ENCODE results near the gene MYRIP.
"Not testable (repeated sequence)": the region's sequence is repeated elsewhere in the genome, so short reads cannot be mapped to it uniquely, and the experiment has no call there.

MYRIP gene

GRCh38 chr3:39809181-39809994, at the start of gene MYRIP:
MYRIP (plus strand) TSS chr3:39809609; CDS start chr3:39900817, 91,208 bp downstream.
- peak; percentile 51 for DNase-seq (ENCODE audit: low spot score)

GRCh38 chr3:39760325-39760724, 49.1 kb upstream of the MYRIP start:
- no peak for DNase-seq (ENCODE audit: low spot score)

- DNase-seq (ENCODE audit: low spot score) = no peak
Measured at GRCh38 chr3:39762537-39763070, 46.8 kb upstream of the MYRIP start.

GRCh38 chr3:39763390-39763789, 46.0 kb upstream of the MYRIP start:
- no peak for DNase-seq (ENCODE audit: low spot score)

- DNase-seq (ENCODE audit: low spot score) = no peak
Measured at GRCh38 chr3:39765575-39765974, 43.8 kb upstream of the MYRIP start.

GRCh38 chr3:39766433-39766832, 43.0 kb upstream of the MYRIP start:
- no peak for DNase-seq (ENCODE audit: low spot score)

GRCh38 chr3:39766909-39767308, 42.5 kb upstream of the MYRIP start:
- DNase-seq (ENCODE audit: low spot score) = not testable (repeated sequence)

- DNase-seq (ENCODE audit: low spot score) = not testable (repeated sequence)
Measured at GRCh38 chr3:39778168-39778567, 31.2 kb upstream of the MYRIP start.

- no peak for DNase-seq (ENCODE audit: low spot score)
Measured at GRCh38 chr3:39779511-39780230, 29.7 kb upstream of the MYRIP start.

GRCh38 chr3:39780352-39780751, 29.1 kb upstream of the MYRIP start:
- DNase-seq (ENCODE audit: low spot score) = no peak

GRCh38 chr3:39781025-39781424, 28.4 kb upstream of the MYRIP start:
- no peak for DNase-seq (ENCODE audit: low spot score)

GRCh38 chr3:39781632-39782031, 27.8 kb upstream of the MYRIP start:
- DNase-seq (ENCODE audit: low spot score) = no peak

- no peak for DNase-seq (ENCODE audit: low spot score)
Measured at GRCh38 chr3:39783680-39784079, 25.7 kb upstream of the MYRIP start.

- no peak for DNase-seq (ENCODE audit: low spot score)
Measured at GRCh38 chr3:39784922-39785321, 24.5 kb upstream of the MYRIP start.

- no peak for DNase-seq (ENCODE audit: low spot score)
Measured at GRCh38 chr3:39788128-39788883, 21.1 kb upstream of the MYRIP start.

GRCh38 chr3:39791603-39792002, 17.8 kb upstream of the MYRIP start:
- DNase-seq (ENCODE audit: low spot score) = no peak

- DNase-seq (ENCODE audit: low spot score) = no peak
Measured at GRCh38 chr3:39794880-39795279, 14.5 kb upstream of the MYRIP start.

- DNase-seq (ENCODE audit: low spot score) = no peak
Measured at GRCh38 chr3:39801216-39801615, 8.2 kb upstream of the MYRIP start.

- DNase-seq (ENCODE audit: low spot score) = not testable (repeated sequence)
Measured at GRCh38 chr3:39802486-39802885, 6.9 kb upstream of the MYRIP start.

- DNase-seq (ENCODE audit: low spot score) = no peak
Measured at GRCh38 chr3:39803956-39804355, 5.5 kb upstream of the MYRIP start.

GRCh38 chr3:39804951-39805350, 4.5 kb upstream of the MYRIP start:
- DNase-seq (ENCODE audit: low spot score) = no peak

GRCh38 chr3:39805650-39806049, 3.8 kb upstream of the MYRIP start:
- no peak for DNase-seq (ENCODE audit: low spot score)

Measured in AG08396 (cell line).